Hematopoietic multipotent progenitor cell treated with erythropoietin and hydrocortisone succinate and interleukin-3 and kit ligand, for 6 days (in vitro differentiated cells): ENCODE data around the gene DGAT2.

Source experiments
- DNase-seq: peaks from one replicate; pipeline ENCODE4 v3.0.0-alpha.2; 2015

The DGAT2 gene

DNA sequence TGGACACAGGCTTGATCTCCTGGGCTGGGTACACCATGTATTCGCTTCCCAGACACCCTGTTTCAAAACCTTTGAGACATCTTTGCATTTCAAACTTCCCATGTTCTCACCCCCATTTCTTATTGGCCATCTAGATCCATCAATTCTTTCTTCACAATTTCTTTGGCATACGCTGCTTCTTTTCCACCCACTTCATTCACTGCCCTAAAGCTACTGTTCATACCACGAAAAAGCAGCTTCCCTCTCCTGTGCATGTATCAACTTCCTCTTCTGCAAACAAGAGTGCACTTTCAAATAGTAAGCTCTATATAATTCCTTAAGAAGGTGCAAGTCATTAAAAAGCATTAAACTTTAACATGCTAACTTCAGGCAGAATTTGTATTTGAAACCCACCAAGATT lies 67.8 kb downstream of the DGAT2 start:
- DNase-seq, result no peak

DNA sequence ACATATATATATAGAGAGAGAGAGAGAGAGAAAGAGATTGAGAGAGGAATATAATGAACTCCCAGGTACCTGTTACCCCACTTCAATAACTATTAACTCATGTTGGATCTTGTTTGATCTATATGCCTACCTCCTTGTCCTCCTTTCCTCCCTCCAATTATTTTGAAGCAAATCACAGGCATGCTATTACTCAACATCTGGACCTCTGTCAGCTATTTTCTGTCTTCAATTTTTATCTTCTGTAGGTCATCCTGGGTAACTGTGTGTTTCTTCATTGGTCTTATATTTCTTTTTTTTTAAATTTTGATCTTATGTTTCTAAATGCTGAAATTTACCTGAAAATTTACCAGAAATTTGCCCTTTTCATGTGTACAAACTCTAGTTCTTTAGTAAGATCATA lies 71.3 kb downstream of the DGAT2 start:
- DNase-seq, result no peak

DNA sequence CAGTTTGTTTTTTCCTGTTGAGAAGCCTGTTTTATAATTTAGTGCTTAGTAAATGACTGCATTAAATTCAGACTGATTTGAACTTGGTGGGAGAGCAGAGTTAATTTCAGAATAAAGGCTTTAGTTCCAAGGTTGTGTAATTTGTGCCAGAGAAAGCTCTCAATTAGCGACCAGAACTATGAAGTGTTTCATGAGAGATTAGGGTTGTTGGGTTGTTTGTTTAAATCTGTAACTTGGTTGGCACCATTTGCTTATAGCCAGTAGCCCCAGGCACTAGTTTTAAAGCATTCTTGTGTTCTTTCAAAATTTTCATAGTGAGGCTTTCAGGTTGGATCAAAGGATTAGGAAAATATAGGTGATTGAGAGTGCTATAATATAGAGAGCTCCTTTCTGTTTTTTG lies 71.9 kb downstream of the DGAT2 start:
- no peak for DNase-seq

DNA sequence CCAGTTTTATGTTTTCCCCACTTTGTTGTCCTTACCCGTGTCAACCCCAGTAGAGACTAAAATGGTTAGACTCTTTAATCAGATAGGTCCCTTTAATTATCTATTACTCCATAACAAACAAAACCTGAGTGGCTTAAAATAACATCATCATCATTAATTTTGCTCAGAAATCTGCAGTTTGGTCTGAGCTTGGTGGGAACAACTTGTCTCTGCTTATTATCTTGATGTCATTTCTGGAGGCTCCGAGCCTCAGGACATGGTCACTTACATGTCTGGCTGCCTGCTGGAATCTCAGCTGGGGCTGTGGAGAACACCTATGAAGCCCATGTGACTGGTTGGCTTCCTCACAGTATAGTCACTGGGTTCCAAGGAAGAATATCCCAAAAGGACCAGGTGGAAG lies 73.2 kb downstream of the DGAT2 start:
- DNase-seq, result no peak

DNA sequence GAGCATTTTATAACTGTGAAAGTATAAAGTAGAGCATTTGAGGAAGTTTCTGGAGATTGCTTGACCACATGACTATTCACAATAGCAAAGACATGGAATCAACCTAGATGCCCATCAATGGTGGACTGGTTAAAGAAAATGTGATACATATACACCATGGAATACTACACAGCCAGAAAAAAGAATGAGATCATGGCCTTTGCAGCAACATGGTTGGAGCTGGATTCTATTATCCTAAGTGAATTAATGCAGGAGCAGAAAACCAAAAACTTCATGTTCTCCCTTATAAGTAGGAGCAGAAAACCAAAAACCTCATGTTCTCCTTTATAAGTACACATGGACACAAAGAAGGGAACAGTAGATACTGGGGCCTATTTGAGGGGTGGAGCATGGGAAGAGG lies 76.7 kb downstream of the DGAT2 start:
- no peak for DNase-seq

DNA sequence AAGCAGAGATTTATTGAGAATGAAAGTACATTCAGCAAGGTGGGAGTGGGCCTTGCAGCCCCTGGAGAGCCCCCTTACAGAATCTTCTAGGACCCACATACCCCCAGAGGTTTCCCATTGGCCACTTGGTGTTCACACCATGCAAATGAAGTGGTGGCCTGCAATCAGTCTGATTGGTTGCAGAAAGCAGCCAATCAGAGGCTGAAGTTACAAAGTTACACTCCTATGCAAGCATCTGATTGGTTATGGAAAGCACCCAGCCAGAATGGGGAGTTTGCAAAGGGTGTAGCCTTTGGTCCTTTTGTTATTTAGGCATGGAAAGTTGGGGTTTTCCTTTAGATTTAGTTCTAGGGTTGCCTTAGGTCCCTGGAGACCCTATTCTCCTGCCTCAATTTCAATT lies 81.3 kb downstream of the DGAT2 start:
- DNase-seq, result peak; percentile 22

DNA sequence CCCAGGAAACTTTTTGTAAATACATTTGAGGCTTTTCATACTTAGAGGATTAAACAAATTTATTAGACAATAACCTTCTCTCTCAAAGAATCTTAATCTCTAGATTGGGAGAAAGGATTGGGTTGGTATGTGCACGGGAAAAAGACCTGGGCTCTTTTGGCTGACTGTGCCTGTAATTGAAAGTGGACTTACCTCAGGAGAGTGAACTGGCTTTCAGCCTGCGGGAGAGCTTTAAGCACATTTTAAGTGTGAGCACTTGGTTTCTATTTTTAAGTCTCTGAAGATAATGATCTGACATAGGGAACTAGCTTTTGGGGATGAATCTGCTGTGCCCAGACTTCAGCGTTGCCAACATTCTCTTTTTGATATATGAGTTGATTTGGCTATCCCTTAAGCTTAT lies 82.2 kb downstream of the DGAT2 start:
- DNase-seq, result peak; percentile 32
